T-cell (primary cell): Measurements from ENCODE around the gene MRPL54. TPM values are rescaled to one million over a fixed set of nuclear protein-coding genes. Genes with fewer than 3 reads are reported as not detected.
A peak's percentile ranks its signal among the peaks of the same experiment; 100 is the strongest.

ENCODE experiments used
- ATAC-seq, 4 experiments: fragments of 200-7000 bp in 3 of 4; fragments of 150-1000 bp in 1 of 4; cut with Tn5 transposase; replicated peaks in 1 of 4; 1 replicate in 3 of 4; 2 replicates in 1 of 4; pipeline ENCODE4 v1.10.0; 2021; ENCODE audit warnings: moderate library complexity in 3 of 4, mild to moderate bottlenecking in 2 of 4, moderate number of reproducible peaks in 1 of 4
- CTCF ChIA-PET, 2 donors: fragments of 300-600 bp; sonication (Branson Sonifier 250); formaldehyde crosslinking; loops; one replicate each; lab custom pipeline; 2022; ENCODE audit warnings: antibody characterized with exemption in 2 of 2; lab: Charles Lee
- POLR2A ChIA-PET, 2 donors: fragments of 300-600 bp; sonication (Branson Sonifier 250); formaldehyde crosslinking; loops; one replicate each; lab custom pipeline; 2022; ENCODE audit warnings: antibody characterized with exemption in 2 of 2; lab: Charles Lee
- DNase-seq, 35 experiments: peaks; one replicate each; pipeline versions ENCODE4 v3.0.0 to v3.0.0-alpha.2; 2013 to 2023
- H3K27ac ChIP-seq: one replicate; pipeline ENCODE4 v1.5.1; 2013; ENCODE audit warnings: low read length
- H3K27me3 ChIP-seq, 2 experiments: replicated peaks in 1 of 2; 1 replicate in 1 of 2; 2 replicates in 1 of 2; pipeline versions ENCODE4 v1.6.1 to v1.7.0; 2013; ENCODE audit warnings: low read length in 1 of 2, mixed read lengths in 1 of 2; ENCODE audit not compliant: control insufficient read depth in 2 of 2, insufficient read depth in 2 of 2; ENCODE audit errors: extremely low read depth in 1 of 2
- H3K36me3 ChIP-seq, 2 donors: 1 replicate in 1 of 2; 2 replicates in 1 of 2; pipeline versions ENCODE4 v1.6.1 to v1.7.0; 2013; ENCODE audit warnings: low read length in 1 of 2; ENCODE audit not compliant: control insufficient read depth in 2 of 2, insufficient read depth in 1 of 2; ENCODE audit errors: extremely low read depth in 1 of 2
- H3K4me1 ChIP-seq, 2 experiments: 1 replicate in 1 of 2; 2 replicates in 1 of 2; pipeline versions ENCODE4 v1.6.1 to v1.7.0; 2013; ENCODE audit warnings: low read length in 2 of 2, mixed read lengths in 1 of 2; ENCODE audit not compliant: insufficient read depth in 2 of 2, control insufficient read depth in 1 of 2; ENCODE audit errors: extremely low read depth in 1 of 2
- H3K4me3 ChIP-seq, 2 donors: 1 replicate in 1 of 2; 2 replicates in 1 of 2; pipeline versions ENCODE4 v1.5.1 to v1.7.0; 2013; ENCODE audit warnings: mild to moderate bottlenecking in 2 of 2, low read length in 1 of 2, moderate library complexity in 1 of 2; ENCODE audit not compliant: control insufficient read depth in 1 of 2; ENCODE audit errors: extremely low read depth in 1 of 2
- H3K9me3 ChIP-seq: 2 replicates; pipeline ENCODE4 v1.7.0; 2013
- H3K27ac Mint-ChIP-seq, 2 donors: one replicate each; pipeline ENCODE4 v1.8.0; 2020 to 2021; ENCODE audit warnings: mild to moderate bottlenecking in 2 of 2, mixed read lengths in 2 of 2
- H3K27me3 Mint-ChIP-seq, 2 donors: one replicate each; pipeline ENCODE4 v1.8.0; 2021 to 2022; ENCODE audit warnings: mixed read lengths in 2 of 2
- H3K36me3 Mint-ChIP-seq: one replicate; pipeline ENCODE4 v1.8.0; 2021; ENCODE audit warnings: mixed read lengths
- H3K4me1 Mint-ChIP-seq, 3 donors: one replicate each; pipeline ENCODE4 v1.8.0; 2020 to 2022; ENCODE audit warnings: mixed read lengths in 3 of 3, mild to moderate bottlenecking in 1 of 3
- H3K4me3 Mint-ChIP-seq, 3 donors: one replicate each; pipeline ENCODE4 v1.8.0; 2020 to 2022; ENCODE audit warnings: mild to moderate bottlenecking in 3 of 3, mixed read lengths in 3 of 3, moderate library complexity in 3 of 3
- H3K9me3 Mint-ChIP-seq, 3 donors: one replicate each; pipeline ENCODE4 v1.8.0; 2020 to 2022; ENCODE audit warnings: mixed read lengths in 3 of 3
- WGBS: methylation state at CpG from one replicate; pipeline ENCODE4 v1.1.5; 2013; ENCODE audit warnings: missing lambda C conversion rate; ENCODE audit not compliant: insufficient coverage; 5-methylcytosine and 5-hydroxymethylcytosine counted together
- total RNA-seq, 35 experiments: library from RNA in 6 of 35; stranded (reverse) in 6 of 35; fragments of 120-200 nt in 1 of 35; gene quantifications; one replicate each; pipeline versions ENCODE4 v1.2.1 to v1.2.4 and lab custom pipeline; 2013 to 2026

The MRPL54 gene
- total RNA-seq, 5 donors from 2014 or later (not counting 1 experiment from before 2014, with no cell fraction given): 46.9 to 77.8 (median 52.2) TPM

DNA sequence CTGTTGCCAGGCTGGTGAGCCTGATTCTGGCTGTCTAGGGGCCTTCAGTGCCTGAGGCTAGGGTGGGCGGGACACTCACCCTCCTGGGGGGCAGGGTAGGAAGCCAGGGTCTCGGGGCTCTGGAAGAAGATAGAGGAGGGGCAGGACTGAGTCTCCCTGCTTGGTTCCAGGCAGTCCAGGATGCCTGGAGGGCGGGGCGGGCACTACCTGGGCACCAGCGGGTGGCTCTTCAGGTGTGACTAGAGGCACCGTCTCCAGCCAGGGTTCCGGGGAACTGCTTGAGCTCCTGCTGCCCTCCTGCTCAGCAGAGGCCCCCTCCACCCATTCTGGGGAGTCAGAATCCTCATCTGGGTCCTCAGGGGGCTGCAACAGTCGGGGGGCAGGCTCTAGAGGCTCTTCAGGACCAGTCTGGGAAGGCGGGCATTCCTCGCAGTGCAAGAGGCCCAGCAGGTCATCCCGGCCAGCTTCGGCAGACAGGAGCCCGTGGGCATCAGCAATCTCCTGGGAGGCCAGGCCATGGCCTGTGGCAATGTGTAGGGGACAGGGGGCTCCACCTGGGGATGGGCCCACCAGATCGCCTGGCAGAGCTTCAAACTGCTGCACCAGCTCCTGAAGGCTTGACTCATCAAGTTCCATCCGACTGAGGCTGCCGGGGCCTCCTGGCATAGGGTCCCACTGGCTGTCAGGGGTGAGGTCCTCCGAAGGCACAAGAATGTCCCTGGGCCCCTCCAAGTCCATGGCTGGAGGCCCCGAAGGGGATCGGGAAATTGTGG lies 2.8 kb upstream of the MRPL54 start:
- Histone ChIP-seq H3K4me3 (no peak overlapping the region), H3K9me3 (no peaks in the 10 kb centered on the region), H3K27ac (no peak overlapping the region), H3K4me1 (peaks cover 15 to 60% of the 10 kb centered on the region in 2 experiments), H3K27me3 (no peaks in the 10 kb centered on the region), H3K36me3 (peaks cover 11 to 24% of the 10 kb centered on the region in 2 donors)
- ChIA-PET CTCF (no interaction called here), POLR2A (no interaction called here)
- Mint-ChIP-seq H3K4me1 (peaks cover 53 to 70% (median 63%) of the 10 kb centered on the region in 3 donors), H3K9me3 (no peaks in the 10 kb centered on the region), H3K27me3 (no peaks in the 10 kb centered on the region), H3K27ac (peak overlapping the region in 1 of 2 donors; percentile 15), H3K4me3 (peak overlapping the region; percentile 43 to 98 (median 97)), H3K36me3 (peaks cover 5% of the 10 kb centered on the region)
- no peak for ATAC-seq
- DNase-seq: no peak
- WGBS: 95% methylated on average over 16 of the region's 19 CpGs

DNA sequence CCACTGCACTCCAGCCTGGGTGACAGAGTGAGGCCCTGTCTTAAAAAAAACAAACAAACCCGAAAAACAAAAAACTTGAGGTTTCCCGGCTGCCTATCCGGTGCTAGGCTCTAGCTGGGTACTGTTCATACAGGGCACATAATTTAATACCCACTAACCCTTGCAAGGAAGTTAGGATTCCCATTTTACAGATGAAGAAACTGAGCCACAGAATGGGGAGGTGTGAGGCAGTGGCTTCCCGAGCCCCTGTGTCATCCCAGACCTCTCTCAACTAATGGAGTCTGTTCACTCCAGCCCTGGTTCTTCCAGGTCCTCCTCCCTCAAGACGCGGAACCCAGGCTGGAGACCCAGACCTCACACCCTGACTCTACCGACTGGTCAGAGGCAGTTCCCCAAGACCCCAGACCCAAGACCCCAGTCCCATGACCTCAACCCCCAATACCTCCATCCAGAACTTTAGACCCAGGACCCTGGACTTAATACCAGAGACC lies 1.6 kb upstream of the MRPL54 start:
- Histone ChIP-seq H3K27me3 (no peaks in the 10 kb centered on the region), H3K27ac (peak overlapping the region; percentile 98), H3K9me3 (no peaks in the 10 kb centered on the region), H3K4me1 (peaks cover 15 to 62% of the 10 kb centered on the region in 2 experiments), H3K4me3 (peak overlapping the region; percentile 58 to 98), H3K36me3 (peaks cover 11 to 34% of the 10 kb centered on the region in 2 donors)
- POLR2A ChIA-PET: interaction anchor here in 1 of 2 donors (0.6 kb wide), 1 partner anchor 1827 kb away, joined by 3 read pairs; no protein-coding TSS in a partner anchor
- 0% methylated on average over 3 of the region's 7 CpGs for WGBS
- Mint-ChIP-seq H3K36me3 (peaks cover 5% of the 10 kb centered on the region), H3K9me3 (no peaks in the 10 kb centered on the region), H3K4me3 (peak overlapping the region; percentile 97 to 98 (median 97)), H3K4me1 (peaks cover 43 to 60% (median 54%) of the 10 kb centered on the region in 3 donors), H3K27ac (peak overlapping the region; percentile 95 to 97), H3K27me3 (no peaks in the 10 kb centered on the region)
- CTCF ChIA-PET: interaction anchor here in 1 of 2 donors (0.7 kb wide), 1 partner anchor 227 kb away, joined by 6 read pairs; no protein-coding TSS in a partner anchor
- DNase-seq: peak in 16 of 35 experiments; percentile 8 to 54 (median 26)
- ATAC-seq: no peak

- WGBS: under 1% methylated on average over 42 of the region's 45 CpGs
- Histone ChIP-seq H3K4me3 (peak within 1 kb of the TSS; percentile 85 to 98), H3K36me3 (peaks cover 11 to 38% of the 10 kb centered on the region in 2 donors), H3K27ac (peak within 1 kb of the TSS; percentile 98), H3K27me3 (no peaks in the 10 kb centered on the region), H3K9me3 (no peaks in the 10 kb centered on the region), H3K4me1 (peaks cover 15 to 67% of the 10 kb centered on the region in 2 experiments)
- no peaks in the 10 kb centered on the region for H3K27me3 Mint-ChIP-seq
- POLR2A ChIA-PET: interaction anchor here in 1 of 2 donors (0.6 kb wide), 1 partner anchor 1828 kb away, joined by 3 read pairs; no protein-coding TSS in a partner anchor
- H3K4me1 Mint-ChIP-seq: peaks cover 48 to 61% (median 55%) of the 10 kb centered on the region in 3 donors
- CTCF ChIA-PET: interaction anchor here in 1 of 2 donors (0.6 to 2.0 kb wide), 5 partner anchors 37 to 1029 kb away, joined by 3 to 21 read pairs (median 6); no protein-coding TSS in a partner anchor
- H3K36me3 Mint-ChIP-seq: peaks cover 9% of the 10 kb centered on the region
- H3K9me3 Mint-ChIP-seq: no peaks in the 10 kb centered on the region
- DNase-seq: peak; percentile 79 to 98 (median 90)
- peak within 1 kb of the TSS; percentile 97 to 98 (median 97) for H3K4me3 Mint-ChIP-seq
- ATAC-seq: peak; percentile 45 to 56 (median 54)
- peak within 1 kb of the TSS; percentile 100 for H3K27ac Mint-ChIP-seq
Measured at GRCh38 chr19:3761382-3762129, 926 bp upstream of the MRPL54 start, which contains the start of gene APBA3. APBA3 (minus strand) TSS chr19:3761692; CDS start chr19:3760264, 1,428 bp downstream.

DNA sequence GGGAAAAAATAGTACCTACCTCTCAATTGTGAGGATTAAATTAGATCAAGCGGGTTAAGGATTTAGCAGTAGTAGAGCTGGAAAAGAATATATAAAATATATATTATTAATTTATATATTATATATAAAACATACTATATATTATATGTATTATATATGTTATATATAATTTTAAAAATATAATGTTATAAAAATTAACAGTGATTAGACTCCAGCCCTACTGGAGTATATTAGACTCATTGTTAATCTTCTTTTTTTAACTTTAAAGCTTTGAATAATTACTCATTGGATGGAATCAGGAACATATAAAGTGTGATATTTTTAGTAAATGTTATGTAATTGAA lies 380 bp upstream of the MRPL54 start:
- DNase-seq (no peak), ATAC-seq (no peak)
- no CpG with 5 or more reads among the region's 1 CpG for WGBS
- Mint-ChIP-seq H3K4me1 (peaks cover 45 to 59% (median 53%) of the 10 kb centered on the region in 3 donors), H3K4me3 (peak overlapping the region; percentile 97 to 98 (median 97)), H3K9me3 (no peaks in the 10 kb centered on the region), H3K27me3 (no peaks in the 10 kb centered on the region), H3K36me3 (peaks cover 7% of the 10 kb centered on the region), H3K27ac (peak overlapping the region; percentile 100)
- Histone ChIP-seq H3K36me3 (peaks cover 11 to 39% of the 10 kb centered on the region in 2 donors), H3K4me1 (peaks cover 15 to 71% of the 10 kb centered on the region in 2 experiments), H3K4me3 (peak overlapping the region; percentile 69 to 85), H3K27me3 (no peaks in the 10 kb centered on the region), H3K9me3 (no peaks in the 10 kb centered on the region), H3K27ac (peak overlapping the region; percentile 98)
- ChIA-PET CTCF (interaction anchor here in 1 of 2 donors (0.6 to 2.0 kb wide), 7 partner anchors 23 to 1029 kb away, joined by 3 to 21 read pairs (median 5); no protein-coding TSS in a partner anchor), POLR2A (interaction anchor here in 1 of 2 donors (0.6 kb wide), 1 partner anchor 333 kb away, joined by 3 read pairs; no protein-coding TSS in a partner anchor)

- CTCF ChIA-PET: no interaction called here
- Mint-ChIP-seq H3K4me3 (no peak overlapping the region), H3K27ac (no peak overlapping the region), H3K9me3 (no peaks in the 10 kb centered on the region), H3K36me3 (peaks cover 12% of the 10 kb centered on the region), H3K4me1 (peaks cover 34 to 40% (median 40%) of the 10 kb centered on the region in 3 donors), H3K27me3 (no peaks in the 10 kb centered on the region)
- ATAC-seq: no peak
- no peak for DNase-seq
- Histone ChIP-seq H3K36me3 (peaks cover 8 to 42% of the 10 kb centered on the region in 2 donors), H3K4me1 (peaks cover 7 to 48% of the 10 kb centered on the region in 2 experiments), H3K27ac (no peak overlapping the region), H3K9me3 (no peaks in the 10 kb centered on the region), H3K27me3 (no peaks in the 10 kb centered on the region), H3K4me3 (no peak overlapping the region)
- 76% methylated on average over 2 of the region's 12 CpGs for WGBS
- POLR2A ChIA-PET: no interaction called here
Measured at GRCh38 chr19:3765121-3765520, 2.6 kb downstream of the MRPL54 start.
